Measurements from ENCODE around the gene PPP4R4.
"Not testable (repeated sequence)": the region's sequence is repeated elsewhere in the genome, so short reads cannot be mapped to it uniquely, and the experiment has no call there.

The PPP4R4 gene

DNA sequence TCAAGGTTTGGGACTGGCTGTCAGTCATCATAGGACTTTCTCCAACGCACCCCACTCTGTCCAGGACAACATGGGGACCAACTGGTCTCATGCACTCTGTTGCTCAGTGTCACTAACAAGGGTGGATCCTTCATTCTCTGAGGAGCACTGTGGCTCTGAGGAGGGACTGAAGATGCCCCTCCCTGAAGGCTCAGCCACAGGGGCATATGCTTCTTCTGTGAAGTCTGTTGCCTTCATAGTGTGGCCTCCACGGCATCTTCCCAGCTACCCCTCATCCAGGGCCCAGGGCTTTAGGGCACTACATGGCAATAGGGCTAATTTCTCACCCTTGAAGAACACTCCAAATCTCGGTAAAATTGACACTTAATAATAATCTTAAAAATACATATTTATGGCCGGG, 30.4 kb upstream of the PPP4R4 start:
- no peak for DNase-seq (ENCODE audit: low read depth in 2 of 2)

DNA sequence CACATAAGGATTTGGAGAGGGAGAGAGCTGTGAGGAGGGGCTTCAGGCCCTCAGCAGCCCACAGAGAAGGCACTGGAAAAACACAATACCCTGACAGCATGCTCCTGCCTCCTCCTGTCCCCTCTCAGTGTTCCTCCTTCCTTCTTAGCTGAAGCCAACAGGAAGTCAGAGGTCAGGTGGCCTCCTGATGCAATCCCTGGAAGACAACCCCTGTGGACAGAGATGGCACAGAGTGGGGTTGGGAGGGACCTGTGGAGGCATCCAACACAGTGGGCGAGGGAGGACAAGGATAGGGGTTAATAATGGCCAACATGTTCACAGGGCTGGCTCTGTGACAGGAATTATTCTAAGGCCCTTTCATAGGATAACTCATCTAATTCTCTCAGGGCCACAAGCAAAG, 29.4 kb upstream of the PPP4R4 start:
- DNase-seq (ENCODE audit: low read depth in 2 of 2), result no peak

DNA sequence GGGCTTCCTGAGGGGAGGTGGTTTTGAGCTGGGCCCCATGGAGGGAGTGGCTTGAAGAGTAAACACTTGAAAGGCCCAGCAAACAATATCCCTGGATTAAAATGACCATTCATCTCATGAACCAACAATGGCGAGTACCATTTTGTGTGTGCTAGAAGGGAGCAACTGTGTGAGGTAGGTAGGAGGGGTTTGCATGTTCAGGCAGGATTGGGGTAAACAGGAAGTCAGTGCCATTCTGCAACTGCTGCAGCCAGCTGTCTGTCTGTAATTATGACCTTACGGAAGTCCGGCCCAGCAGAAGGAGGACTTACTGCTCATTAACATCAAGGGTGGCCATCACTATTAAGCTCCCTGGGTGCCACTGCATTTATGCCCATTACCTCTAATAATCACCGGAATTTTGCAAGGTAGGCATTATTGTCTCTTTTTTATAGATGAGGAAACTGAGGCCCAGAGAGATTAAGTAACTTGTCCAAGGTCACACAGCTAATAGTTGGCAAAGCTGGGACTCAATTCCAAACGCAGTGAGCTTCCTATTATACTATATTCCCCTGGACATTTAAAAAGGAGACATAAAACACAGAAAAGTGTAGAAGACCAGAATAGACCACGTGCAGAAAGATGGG, 28.1 kb upstream of the PPP4R4 start:
- no peak for DNase-seq (ENCODE audit: low read depth in 2 of 2)

DNA sequence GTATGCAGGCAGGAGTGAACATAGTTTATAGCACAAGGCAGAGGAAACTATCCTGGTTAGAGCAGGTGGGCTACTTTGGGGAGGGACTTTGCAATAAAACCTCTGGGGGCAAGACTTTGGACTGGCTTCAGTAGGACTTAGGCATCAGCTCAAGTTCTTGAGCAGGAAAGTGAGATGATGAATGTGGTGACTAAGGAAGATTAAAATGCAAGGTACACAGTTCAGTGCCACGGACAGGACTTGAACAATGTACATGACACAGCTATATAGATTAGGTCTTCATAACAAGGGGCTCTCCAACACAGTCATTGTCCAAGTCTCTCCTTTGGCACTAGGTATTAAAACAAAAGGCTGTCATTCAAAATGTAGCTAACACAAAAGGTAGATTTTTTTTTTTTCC, 21.4 kb upstream of the PPP4R4 start:
- no peak for DNase-seq (ENCODE audit: low read depth in 2 of 2)

DNA sequence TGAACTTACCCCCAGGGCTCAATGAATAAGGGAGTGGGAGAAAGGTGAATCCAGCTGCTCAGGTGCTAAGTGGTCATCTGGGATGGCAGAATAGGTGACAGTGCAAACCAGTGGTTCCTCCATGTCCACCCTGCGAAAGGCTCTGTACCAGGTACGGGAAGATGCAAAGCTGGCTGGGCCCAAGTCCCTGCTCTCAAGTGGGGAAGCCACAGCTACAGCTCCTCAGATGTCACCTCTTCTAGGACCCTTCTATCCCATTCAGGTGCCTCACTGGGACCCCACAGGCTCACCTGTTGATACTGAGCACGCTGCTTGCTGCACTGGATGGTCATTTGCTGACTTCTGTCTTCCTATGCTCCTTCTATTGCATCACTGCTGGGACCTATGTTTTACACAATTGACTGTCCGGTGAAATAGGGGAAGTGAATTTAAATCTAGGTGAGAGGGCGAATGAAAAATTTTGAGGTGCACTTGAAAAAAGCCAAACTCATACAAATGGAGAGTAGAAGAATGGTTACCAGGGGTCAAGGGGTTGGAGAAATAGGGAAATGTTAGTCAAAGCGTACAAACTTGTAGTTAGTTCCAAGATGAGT, 20.3 kb upstream of the PPP4R4 start:
- no peak for DNase-seq (ENCODE audit: low read depth in 2 of 2)

DNA sequence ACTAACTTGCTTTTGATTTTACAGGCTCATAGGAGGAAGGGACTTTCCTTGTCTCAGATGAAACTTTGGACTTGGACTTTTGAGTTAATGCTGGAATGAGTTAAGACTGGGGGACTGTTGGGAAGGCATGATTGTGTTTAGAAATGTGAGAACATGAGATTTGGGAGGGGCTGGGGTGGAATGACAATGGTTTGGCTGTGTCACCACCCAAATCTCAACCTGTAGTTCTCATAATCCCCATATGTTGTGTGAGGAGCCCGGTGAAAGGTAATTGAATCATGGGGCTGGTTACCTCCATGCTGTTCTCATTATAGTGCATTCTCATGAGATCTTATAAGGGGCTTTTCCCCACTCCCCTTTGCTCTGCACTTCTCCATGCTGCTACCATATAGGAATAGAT, 18.0 kb upstream of the PPP4R4 start:
- DNase-seq (ENCODE audit: low read depth in 2 of 2), result not testable (repeated sequence)

DNA sequence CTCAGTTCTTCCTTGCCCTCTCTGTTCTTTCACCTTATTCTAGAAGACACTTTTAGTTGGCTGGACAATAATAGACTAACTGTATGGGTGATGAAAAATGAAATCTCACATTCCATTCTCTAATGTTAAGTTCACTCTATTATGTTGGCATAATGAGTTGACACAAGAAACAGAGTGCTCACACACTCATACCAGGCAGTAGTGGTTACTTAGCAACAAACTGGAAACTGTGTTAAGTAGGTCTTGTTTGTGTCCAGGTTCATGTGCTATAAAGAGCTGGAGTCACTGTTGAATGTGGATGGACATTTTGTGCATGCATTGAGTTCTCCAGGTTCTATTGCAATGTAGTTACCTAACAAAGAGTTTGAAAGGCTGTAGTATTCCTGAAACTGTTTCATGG, 16.9 kb upstream of the PPP4R4 start:
- DNase-seq (ENCODE audit: low read depth in 2 of 2), result no peak

DNA sequence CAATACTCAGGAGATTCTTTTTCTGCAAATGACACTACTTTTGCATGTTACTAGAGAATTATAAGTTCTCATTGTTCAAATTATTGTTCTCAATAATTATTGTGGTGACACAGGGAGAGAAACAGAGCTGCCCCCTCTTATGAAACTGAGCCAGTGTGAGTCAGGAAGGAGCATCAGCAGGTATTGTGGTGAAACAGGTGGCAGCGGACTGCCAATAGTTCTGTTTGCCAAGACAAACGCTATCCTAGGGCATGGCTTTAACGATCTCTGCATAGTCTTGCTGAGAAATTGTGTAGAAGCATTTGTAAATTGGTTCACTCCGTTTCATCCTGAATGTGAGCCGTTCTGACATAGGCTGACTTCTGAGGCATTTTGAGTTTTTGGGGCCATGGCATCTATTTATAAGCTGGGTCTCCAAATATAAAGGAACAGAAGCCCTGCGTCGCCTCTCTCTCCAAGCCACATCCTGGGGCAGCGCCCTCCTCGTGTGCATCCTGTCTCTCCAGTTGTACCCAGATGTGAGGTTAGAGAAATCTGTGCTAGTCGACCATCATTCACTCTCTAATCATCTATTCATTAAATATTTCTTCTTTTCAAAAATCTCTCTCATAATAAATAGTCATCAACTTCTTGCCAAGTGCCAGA, 15.8 kb upstream of the PPP4R4 start:
- no peak for DNase-seq (ENCODE audit: low read depth in 2 of 2)

DNA sequence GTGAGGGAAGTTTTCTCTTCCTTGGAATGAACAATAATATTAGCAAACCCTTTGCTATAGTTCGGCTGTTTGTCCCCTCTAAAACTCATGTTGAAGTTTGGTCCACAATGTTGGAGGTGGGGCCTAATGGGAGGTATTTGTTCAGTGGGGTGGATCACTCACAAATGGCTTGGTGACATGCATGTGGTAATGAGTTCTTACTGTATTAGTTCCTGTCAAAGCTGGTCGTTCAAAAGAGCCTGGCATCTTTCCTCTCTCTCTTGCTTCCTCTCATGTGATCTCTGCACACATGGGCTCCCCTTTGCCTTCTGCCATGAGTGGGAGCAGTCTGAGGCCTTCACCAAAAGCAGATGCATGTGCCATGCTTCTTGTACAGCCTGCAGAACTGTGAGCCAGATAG, 13.1 kb upstream of the PPP4R4 start:
- no peak for DNase-seq (ENCODE audit: low read depth in 2 of 2)

DNA sequence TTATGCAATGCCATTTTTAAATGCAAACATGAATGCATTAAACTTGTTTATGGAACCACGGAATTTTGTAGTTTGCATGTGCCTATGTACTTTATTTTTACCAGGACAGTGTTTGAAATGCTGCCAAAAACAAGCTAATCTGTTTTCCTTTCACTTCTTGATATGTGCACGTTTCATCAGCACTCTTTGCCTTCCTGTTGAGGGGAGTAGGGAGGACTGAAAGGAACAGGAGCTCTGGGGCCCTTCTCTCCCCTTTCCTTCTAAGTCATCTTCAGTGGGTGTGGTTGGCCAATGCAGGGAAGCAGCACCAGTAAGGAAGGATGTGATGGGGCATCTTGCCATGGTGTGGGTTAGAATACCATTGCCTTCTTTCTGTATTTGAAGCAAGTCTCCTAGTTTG, 12.1 kb upstream of the PPP4R4 start:
- no peak for DNase-seq (ENCODE audit: low read depth in 2 of 2)

DNA sequence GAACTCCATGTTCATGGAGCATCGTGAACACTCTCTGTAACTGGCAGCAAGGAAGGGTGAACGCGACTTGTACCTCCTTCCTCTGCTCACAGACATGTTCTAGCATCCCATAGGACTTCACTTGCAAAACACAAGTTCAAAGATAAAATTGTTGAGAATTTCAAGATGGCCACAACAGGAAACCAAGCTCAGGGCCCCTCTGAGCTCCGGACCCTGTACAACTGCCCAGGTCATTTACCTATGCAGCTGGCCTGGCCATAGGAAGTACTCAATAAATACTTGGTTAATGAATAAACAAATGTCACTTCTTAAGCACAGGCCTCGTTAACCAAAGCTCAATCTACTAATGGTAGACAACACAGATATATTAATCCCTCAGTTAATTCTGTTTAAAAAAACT, 11.7 kb upstream of the PPP4R4 start:
- DNase-seq (ENCODE audit: low read depth in 2 of 2), result no peak

DNA sequence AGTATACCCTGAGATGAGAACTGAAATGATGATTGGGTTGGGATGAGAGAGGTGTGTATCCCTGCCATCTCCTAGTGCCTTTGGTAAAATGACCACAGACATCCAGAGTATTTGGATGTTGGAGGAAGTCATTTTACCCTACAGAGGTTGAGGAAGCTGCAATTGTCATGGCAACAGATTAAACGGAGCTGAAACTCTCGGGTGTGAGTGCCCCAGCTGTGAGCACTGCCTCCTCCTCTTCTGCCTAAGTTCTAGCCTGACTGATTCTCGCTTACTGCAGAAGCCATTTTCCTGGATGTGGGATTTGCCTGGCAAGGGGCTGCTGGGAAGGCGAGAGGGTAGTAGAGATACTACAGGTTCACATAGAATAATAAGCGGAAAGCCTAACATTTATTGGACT, 10.3 kb upstream of the PPP4R4 start:
- DNase-seq (ENCODE audit: low read depth in 2 of 2), result no peak

DNA sequence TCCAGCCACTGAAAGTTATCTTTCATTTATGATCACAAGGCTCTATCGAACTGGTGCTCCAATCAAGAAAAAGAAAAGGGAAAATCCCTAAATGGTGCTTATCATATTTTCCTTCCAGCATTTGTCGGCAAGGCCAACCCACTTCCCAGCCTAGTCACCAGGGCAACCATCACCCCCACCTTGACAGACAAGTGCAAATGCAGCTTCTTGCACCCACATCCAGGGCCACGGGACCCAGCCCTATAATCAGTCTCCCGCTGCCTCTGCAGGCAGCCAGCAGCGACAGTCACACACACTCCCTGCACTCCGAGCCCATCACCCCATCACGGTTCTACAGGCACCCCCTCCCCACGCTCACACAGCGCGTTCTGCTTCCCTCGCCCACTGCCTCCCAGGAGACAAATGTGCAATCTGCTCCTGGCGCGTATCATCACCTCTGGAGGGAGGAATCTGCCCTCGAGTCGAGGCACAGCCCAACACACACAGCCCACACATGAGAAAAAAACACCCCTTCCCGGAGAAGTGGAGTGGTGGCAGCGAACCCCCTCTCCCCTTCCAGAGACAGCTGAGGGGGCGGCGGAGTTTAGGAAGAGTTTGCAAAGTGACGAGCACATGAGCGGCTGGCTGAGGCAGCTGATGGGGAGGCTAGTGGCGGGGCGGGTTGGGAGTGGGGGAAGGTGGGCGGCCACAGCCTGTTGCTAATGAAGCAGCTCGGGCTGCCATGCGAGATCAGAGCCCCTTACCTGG, 9.3 kb upstream of the PPP4R4 start:
- no peak for DNase-seq (ENCODE audit: low read depth in 2 of 2)

DNA sequence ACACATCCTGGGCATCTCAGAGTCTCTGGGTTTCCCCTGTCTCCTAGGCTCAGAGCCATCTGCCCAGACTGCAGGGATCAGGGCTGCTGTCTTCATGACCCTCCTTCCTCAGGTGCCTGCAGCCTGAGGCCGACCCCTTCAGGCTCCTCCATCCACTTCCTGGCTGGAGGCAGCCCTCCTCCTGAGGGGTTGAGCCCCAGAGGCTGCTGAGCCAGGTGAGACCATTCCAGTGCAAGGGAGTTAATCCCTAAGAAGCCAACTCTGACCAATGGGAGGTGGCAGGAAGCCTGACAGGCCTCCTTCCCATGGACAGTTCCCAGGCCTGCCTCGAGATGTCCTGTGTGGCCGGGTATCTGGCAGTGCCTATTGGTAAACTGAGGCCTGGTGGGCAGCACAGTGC, 8.4 kb upstream of the PPP4R4 start:
- DNase-seq (ENCODE audit: low read depth in 2 of 2), result no peak

DNA sequence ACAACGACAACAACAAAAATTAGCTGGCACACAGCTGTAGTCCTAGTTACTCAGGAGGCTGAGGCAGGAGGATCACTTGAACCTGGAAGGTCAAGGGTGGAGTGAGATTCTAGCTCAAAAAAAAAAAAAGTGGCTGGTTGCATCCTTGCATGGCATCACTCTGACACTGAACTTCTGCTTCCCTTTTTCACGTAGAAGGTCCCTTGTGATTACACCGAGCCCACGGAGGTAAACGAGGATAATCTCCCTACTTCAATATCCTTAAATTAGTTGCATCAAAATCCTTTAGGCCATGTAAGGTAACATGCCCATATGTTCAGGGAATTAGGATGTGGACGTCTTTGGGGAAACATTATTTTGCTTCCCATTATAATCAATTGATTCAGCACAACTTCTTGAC, 4.0 kb upstream of the PPP4R4 start:
- no peak for DNase-seq (ENCODE audit: low read depth in 2 of 2)

DNA sequence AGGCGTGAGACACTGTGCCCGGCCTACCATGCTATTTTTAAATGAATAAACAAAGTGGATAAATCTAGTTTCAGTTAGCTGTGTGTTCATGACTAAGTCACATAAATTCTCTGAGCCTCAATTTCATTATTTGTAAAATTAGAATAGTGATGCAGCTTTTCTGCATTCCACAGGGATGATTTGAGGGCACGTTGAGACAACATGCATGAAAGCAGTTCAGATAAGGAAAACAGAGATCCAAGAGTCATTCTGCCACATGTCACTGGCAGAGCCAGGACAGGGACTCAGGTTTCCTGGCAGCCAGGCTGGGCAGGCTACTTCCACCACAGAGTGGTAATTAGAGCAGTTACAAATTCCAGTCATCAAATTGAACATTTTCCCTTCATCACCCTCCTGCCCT, 2.9 kb upstream of the PPP4R4 start:
- DNase-seq (ENCODE audit: low read depth in 2 of 2), result no peak

DNA sequence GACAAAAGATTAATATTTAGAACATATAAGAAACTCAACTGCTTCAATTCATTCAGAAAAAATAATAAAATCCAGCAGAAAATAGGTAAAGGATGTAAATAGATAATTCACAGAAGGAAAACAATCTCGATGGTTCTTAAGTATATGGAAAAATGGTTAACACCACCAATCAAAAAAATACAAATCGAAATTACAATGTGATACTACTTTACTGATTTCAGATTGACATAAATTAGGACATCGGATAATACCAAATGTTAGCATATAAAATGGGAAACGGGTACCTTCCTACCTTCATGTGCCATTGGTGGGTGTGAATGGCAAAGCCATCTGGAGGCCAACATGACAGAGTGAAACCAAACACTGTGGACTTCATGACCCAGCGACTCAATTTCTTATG, 1.6 kb upstream of the PPP4R4 start:
- DNase-seq (ENCODE audit: low read depth in 2 of 2), result no peak

DNA sequence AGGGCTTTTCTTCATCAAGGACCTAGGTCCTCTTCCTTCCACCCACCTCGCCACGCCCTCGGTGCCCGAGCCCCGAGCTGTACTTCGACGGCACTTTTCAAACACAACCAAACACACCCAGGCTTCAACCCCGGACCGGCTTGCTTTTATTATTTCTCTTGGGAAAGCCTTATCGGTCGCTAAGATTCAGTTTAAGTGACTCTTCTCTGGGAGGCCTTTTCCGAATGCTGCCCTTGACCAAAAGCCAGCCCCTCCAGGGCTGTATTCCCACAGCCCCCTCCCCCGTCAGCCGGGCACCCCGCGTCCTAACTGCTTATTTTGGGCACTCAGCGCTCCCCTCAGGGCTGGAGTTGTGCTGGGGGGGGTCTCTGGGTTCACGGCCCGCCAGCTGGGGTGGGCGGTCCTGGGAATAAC, 644 bp upstream of the PPP4R4 start:
- DNase-seq (ENCODE audit: low read depth in 2 of 2), result no peak

DNA sequence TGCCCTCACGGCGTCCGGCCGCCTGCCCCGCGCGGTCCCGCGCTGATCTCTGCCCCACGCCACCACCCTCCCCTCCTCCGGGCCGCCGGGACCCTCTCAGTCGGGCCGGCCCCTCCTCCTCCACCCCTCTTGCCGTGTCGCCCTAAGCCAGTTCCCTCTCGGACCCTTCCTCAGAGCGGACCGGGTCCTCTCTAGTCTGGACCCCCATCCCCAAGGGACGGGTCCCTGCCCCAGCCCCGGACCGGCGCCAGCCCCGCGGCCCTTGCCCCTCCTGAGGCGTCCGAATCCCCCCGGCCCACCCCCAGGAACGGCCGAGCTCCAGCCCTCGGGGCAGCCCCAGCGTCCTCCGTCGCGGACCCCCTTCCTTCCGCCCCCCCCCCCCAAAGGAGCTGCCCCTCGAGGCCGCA, 485 bp downstream of the PPP4R4 start:
- no peak for DNase-seq (ENCODE audit: low read depth in 2 of 2)

DNA sequence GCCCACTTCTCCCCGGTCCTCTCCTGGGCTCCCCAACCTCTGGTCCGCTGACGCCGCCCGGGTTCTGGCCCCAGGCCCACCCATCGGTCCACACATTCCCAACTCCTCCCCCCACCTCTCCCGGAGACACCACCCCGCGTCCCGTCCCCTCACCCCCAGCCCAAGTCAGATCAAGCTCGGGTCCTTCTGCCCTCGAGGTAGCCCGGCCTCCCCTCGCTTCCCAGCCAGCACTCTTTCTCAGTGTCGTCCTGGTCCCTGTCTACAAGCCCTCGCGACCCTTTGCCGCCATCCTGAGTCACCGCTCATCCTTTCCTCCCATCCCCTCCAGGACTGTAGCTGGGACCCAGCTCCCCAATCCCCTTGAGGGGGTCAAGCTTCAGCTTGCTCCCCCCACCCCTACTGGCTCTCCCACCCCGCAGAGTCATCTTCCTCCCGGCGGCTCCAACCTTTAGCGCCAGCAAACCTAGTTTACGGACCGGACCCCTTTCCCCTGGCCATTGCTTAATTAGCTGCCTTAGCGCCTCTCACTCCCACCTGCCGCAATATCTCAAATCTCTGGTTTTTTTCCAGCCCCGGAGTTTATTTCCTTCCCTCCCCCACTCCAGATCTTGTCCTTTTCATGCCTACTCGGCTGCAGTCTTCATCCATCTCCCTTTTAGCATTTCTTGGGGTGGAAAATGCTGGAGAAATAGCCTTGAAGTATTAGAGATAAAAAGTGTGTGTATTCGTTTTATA, 1.1 kb downstream of the PPP4R4 start:
- no peak for DNase-seq (ENCODE audit: low read depth in 2 of 2)

DNA sequence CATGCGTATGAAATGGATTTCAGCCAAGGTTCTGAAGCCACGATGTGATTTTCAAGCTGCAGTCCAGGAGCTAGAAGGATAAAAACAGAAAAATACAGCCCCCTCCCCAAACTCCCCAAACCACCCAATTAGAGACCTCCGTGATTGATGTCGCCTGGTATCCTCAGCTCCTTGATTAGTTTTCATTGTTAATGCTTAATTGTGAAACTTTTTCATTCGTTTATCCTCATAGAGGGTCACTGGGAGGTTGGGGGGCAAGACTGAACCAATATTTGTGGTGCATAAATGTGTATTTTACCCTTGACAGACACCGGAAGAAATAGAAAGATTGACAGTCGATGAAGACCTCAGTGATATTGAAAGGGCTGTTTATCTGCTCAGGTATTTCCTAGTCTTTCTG, 1.6 kb downstream of the PPP4R4 start:
- DNase-seq (ENCODE audit: low read depth in 2 of 2), result no peak

DNA sequence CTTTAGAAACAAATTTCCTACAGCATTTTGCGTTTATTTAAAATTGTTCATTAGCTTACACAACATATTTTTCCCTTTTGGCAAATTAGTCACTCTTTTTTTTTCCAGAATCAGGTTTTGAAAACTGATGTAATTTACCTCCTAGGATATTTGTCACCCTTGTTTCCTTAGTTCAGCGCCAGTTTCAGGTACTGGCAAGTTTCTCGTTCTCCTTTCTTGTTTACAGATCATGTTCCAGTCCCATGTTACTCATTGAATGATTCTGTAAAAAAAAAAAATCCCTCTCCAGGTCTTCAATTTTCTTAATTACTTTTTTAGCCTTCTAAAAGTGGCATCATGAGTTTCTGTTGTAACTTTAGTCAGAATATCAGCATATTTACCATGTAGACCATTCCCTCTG, 2.7 kb downstream of the PPP4R4 start:
- no peak for DNase-seq (ENCODE audit: low read depth in 2 of 2)

Measured in fibroblast of skin of left quadriceps (primary cell).